PC-3 (cell line): ENCODE measurements around the gene GABRG3. TPM values are rescaled to one million over a fixed set of nuclear protein-coding genes. Genes with fewer than 3 reads are reported as not detected.

ENCODE experiments used
- ATAC-seq: fragments of 200-7000 bp; cut with Tn5 transposase; 2 replicates; pipeline ENCODE4 v1.9.1; 2020; ENCODE audit warnings: mild to moderate bottlenecking, moderate library complexity
- BruUV-seq: library from RNA; stranded (reverse); fragments of 400-500 nt; replicated peaks from 2 replicates; lab custom pipeline; 2021; lab: Mats Ljungman, UMichigan
- CTCF ChIA-PET: fragments of 300-600 bp; sonication (Branson Sonifier 250); formaldehyde crosslinking; loops from one replicate; lab custom pipeline; 2022; ENCODE audit warnings: antibody characterized with exemption; lab: Charles Lee
- POLR2A ChIA-PET: fragments of 300-600 bp; sonication (Branson Sonifier 250); formaldehyde crosslinking; loops from one replicate; lab custom pipeline; 2022; ENCODE audit warnings: antibody characterized with exemption; ENCODE audit not compliant: unreplicated experiment; lab: Charles Lee
- DNase-seq: peaks from one replicate; pipeline ENCODE4 v3.0.0-alpha.2; 2015
- H2AFZ ChIP-seq: fragments of 300-600 bp; sonication (generic); 2 replicates; pipeline ENCODE4 v1.6.0; 2016; ENCODE audit warnings: antibody characterized with exemption, low read length
- H3F3A ChIP-seq: fragments of 300-600 bp; sonication (generic); one replicate; pipeline ENCODE4 v1.6.0; 2017; ENCODE audit warnings: antibody characterized with exemption, low read length, control low read depth, mild to moderate bottlenecking; ENCODE audit not compliant: unreplicated experiment
- H3K27ac ChIP-seq: fragments of 300-600 bp; sonication (generic); 2 replicates; pipeline ENCODE4 v1.5.1; 2016; ENCODE audit warnings: mild to moderate bottlenecking, low read length
- H3K27me3 ChIP-seq: fragments of 300-600 bp; sonication (generic); 2 replicates; pipeline ENCODE4 v1.6.1; 2016; ENCODE audit warnings: low read length, mixed read lengths
- H3K36me3 ChIP-seq: fragments of 300-600 bp; sonication (generic); 2 replicates; pipeline ENCODE4 v1.6.1; 2016; ENCODE audit warnings: low read depth, mixed run types, low read length, mixed read lengths
- H3K4me1 ChIP-seq: fragments of 300-600 bp; sonication (generic); 2 replicates; pipeline ENCODE4 v1.5.1; 2016; ENCODE audit warnings: low read length; ENCODE audit not compliant: insufficient read depth
- H3K4me2 ChIP-seq: fragments of 300-600 bp; sonication (generic); 2 replicates; pipeline ENCODE4 v1.6.0; 2016; ENCODE audit warnings: low read length
- H3K4me3 ChIP-seq: fragments of 300-600 bp; sonication (generic); 2 replicates; pipeline ENCODE4 v1.5.1; 2016; ENCODE audit warnings: mild to moderate bottlenecking, low read length, mixed read lengths
- H3K79me2 ChIP-seq: fragments of 300-600 bp; sonication (generic); 2 replicates; pipeline ENCODE4 v1.6.1; 2017; ENCODE audit warnings: low read length, mixed read lengths
- H3K9ac ChIP-seq: fragments of 300-600 bp; sonication (generic); 2 replicates; pipeline ENCODE4 v1.6.0; 2016; ENCODE audit warnings: mild to moderate bottlenecking, low read length
- H3K9me2 ChIP-seq: fragments of 300-600 bp; sonication (generic); replicated peaks from 2 replicates; pipeline ENCODE4 v1.6.1; 2016; ENCODE audit warnings: mixed run types, low read length, mixed read lengths
- H3K9me3 ChIP-seq: fragments of 300-600 bp; sonication (generic); 2 replicates; pipeline ENCODE4 v1.6.1; 2016; ENCODE audit warnings: low read length, mixed read lengths
- H4K20me1 ChIP-seq: fragments of 300-600 bp; sonication (generic); 2 replicates; pipeline ENCODE4 v1.6.1; 2016; ENCODE audit warnings: low read length, mixed read lengths
- CTCF ChIP-seq: fragments of 300-600 bp; sonication (generic); conservative IDR thresholded peaks from 2 replicates; pipeline ENCODE4 v1.5.1; 2017; ENCODE audit warnings: antibody characterized with exemption, low read depth, mild to moderate bottlenecking, low read length
- EZH2 ChIP-seq: fragments of 300-600 bp; sonication (generic); IDR thresholded peaks from one replicate; pipeline ENCODE4 v1.6.1; 2017; ENCODE audit warnings: antibody characterized with exemption, mild to moderate bottlenecking, low read length; ENCODE audit not compliant: unreplicated experiment
- EZH2phosphoT487 ChIP-seq: fragments of 300-600 bp; sonication (generic); IDR thresholded peaks from 2 replicates; pipeline ENCODE4 v1.6.1; 2018; ENCODE audit warnings: mild to moderate bottlenecking, antibody characterized with exemption, low read length, borderline replicate concordance
- intact Hi-C: fragments of 100-400 bp; cut with micrococcal nuclease; formaldehyde crosslinking; loops from 2 replicates; pipeline ENCODE4 v1.9.0; 2023
- total RNA-seq: library from RNA; depleted of rRNA; stranded (reverse); fragments of >200 nt; gene quantifications from 2 replicates; pipeline ENCODE4 v1.2.3, GENCODE V29; 2014

The GABRG3 gene
- total RNA-seq, 1 experiment from 2014 or later, result 0.11 TPM

GRCh38 chr15:27167738-27168137 is 196.8 kb downstream of the GABRG3 start:
- POLR2A ChIA-PET, result no interaction called here
- DNase-seq (no peak), ATAC-seq (no peak)
- no peak overlapping the region for H3K27ac ChIP-seq
- no peaks in the 10 kb centered on the region for H3K9me2 ChIP-seq
- intact Hi-C loops, result no loop called here
- no peak overlapping the region for H3K4me3 ChIP-seq
- no peaks in the 10 kb centered on the region for H3K36me3 ChIP-seq
- no peak overlapping the region for H2AFZ ChIP-seq
- no peak overlapping the region for H3K9ac ChIP-seq
- no peaks in the 10 kb centered on the region for H4K20me1 ChIP-seq
- no peaks in the 10 kb centered on the region for H3K4me1 ChIP-seq
- no peaks in the 10 kb centered on the region for H3K27me3 ChIP-seq
- no peaks in the 10 kb centered on the region for H3F3A ChIP-seq
- no peaks in the 10 kb centered on the region for H3K9me3 ChIP-seq
- no peaks in the 10 kb centered on the region for H3K79me2 ChIP-seq
- TF ChIP-seq EZH2phosphoT487, result no peak
- no peak for TF ChIP-seq EZH2
- TF ChIP-seq CTCF, result no peak
- CTCF ChIA-PET, result no interaction called here
- no peak overlapping the region for H3K4me2 ChIP-seq
- BruUV-seq, result no TSS peak

GRCh38 chr15:27170851-27171250 is 199.9 kb downstream of the GABRG3 start:
- TF ChIP-seq EZH2phosphoT487 (no peak), EZH2 (no peak), CTCF (no peak)
- Histone ChIP-seq H3K79me2 (no peaks in the 10 kb centered on the region), H2AFZ (no peak overlapping the region), H3K9me2 (no peaks in the 10 kb centered on the region), H3K4me3 (no peak overlapping the region), H3K9ac (no peak overlapping the region), H3K9me3 (peaks cover 6% of the 10 kb centered on the region; the same call in 1 of the 2 replicates), H4K20me1 (no peaks in the 10 kb centered on the region), H3K27ac (no peak overlapping the region), H3K4me1 (no peaks in the 10 kb centered on the region), H3K27me3 (no peaks in the 10 kb centered on the region), H3F3A (no peaks in the 10 kb centered on the region), H3K36me3 (no peaks in the 10 kb centered on the region), H3K4me2 (no peak overlapping the region)
- POLR2A ChIA-PET, result no interaction called here
- no TSS peak for BruUV-seq
- intact Hi-C loops, result no loop called here
- CTCF ChIA-PET, result no interaction called here
- ATAC-seq (no peak), DNase-seq (no peak)

GRCh38 chr15:27172821-27173220 is 201.8 kb downstream of the GABRG3 start:
- Histone ChIP-seq H3K79me2 (no peaks in the 10 kb centered on the region), H3K27me3 (no peaks in the 10 kb centered on the region), H3K9me2 (no peaks in the 10 kb centered on the region), H3K4me3 (no peak overlapping the region), H3K9me3 (peaks cover 19% of the 10 kb centered on the region; the same call in 1 of the 2 replicates), H3K36me3 (no peaks in the 10 kb centered on the region), H3K4me2 (no peak overlapping the region), H4K20me1 (no peaks in the 10 kb centered on the region), H3K27ac (no peak overlapping the region), H3K4me1 (no peaks in the 10 kb centered on the region), H3K9ac (no peak overlapping the region), H2AFZ (no peak overlapping the region), H3F3A (no peaks in the 10 kb centered on the region)
- ATAC-seq (no peak), DNase-seq (no peak)
- intact Hi-C loops, result no loop called here
- TF ChIP-seq CTCF, result no peak
- TF ChIP-seq EZH2phosphoT487, result no peak
- no peak for TF ChIP-seq EZH2
- no TSS peak for BruUV-seq
- ChIA-PET CTCF (no interaction called here), POLR2A (no interaction called here)
